Vagina (tissue), 2 donors: ENCODE data around the gene PAPPA2.

Experiments
- POLR2A ChIP-seq, 2 donors: fragments of 450-650 bp; IDR thresholded peaks; one replicate each; pipeline ENCODE4 v1.6.1; 2017; ENCODE audit warnings: antibody characterized with exemption in 2 of 2, mild to moderate bottlenecking in 2 of 2, moderate library complexity in 2 of 2
- TF ChIP-seq, protein P1 (sequence below), 3 experiments: fragments of 450-650 bp in 2 of 3; fragments of 200-600 bp in 1 of 3; sonication (generic) in 1 of 3; IDR thresholded peaks; one replicate each; pipeline ENCODE4 v1.5.1; 2017 to 2019; ENCODE audit warnings: antibody characterized with exemption in 3 of 3, mild to moderate bottlenecking in 2 of 3, moderate library complexity in 2 of 3

DNA sequence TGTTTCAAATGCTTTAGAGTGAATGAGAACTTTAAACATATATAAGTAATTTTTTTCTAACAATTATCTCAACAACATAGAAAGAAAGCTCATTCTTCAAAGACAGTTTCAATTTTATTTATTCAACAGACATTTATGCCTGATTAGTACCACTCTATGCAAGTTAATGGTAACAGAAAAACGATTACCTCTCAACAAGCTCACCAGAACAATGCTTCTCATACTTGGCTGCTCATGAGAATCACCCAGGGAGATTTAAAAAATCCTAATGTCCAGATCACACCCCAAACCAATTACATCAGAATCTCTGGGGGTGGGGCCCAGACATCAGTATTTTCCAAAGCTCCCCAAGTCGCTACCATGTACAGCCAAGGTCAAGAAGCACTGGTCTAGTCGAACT lies 312.4 kb downstream of the PAPPA2 start:
- TF ChIP-seq, protein P1, sequence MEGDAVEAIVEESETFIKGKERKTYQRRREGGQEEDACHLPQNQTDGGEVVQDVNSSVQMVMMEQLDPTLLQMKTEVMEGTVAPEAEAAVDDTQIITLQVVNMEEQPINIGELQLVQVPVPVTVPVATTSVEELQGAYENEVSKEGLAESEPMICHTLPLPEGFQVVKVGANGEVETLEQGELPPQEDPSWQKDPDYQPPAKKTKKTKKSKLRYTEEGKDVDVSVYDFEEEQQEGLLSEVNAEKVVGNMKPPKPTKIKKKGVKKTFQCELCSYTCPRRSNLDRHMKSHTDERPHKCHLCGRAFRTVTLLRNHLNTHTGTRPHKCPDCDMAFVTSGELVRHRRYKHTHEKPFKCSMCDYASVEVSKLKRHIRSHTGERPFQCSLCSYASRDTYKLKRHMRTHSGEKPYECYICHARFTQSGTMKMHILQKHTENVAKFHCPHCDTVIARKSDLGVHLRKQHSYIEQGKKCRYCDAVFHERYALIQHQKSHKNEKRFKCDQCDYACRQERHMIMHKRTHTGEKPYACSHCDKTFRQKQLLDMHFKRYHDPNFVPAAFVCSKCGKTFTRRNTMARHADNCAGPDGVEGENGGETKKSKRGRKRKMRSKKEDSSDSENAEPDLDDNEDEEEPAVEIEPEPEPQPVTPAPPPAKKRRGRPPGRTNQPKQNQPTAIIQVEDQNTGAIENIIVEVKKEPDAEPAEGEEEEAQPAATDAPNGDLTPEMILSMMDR (IDR thresholded peaks at IDR 0.05): no peak
- TF ChIP-seq POLR2A (IDR thresholded peaks at IDR 0.05): no peak
